GM12873 (cell line): ENCODE measurements around the gene NUDT14.

Source experiments
- TF ChIP-seq, protein P1 (sequence below): IDR thresholded peaks from 2 replicates; pipeline ENCODE4 v1.5.1; 2012; ENCODE audit warnings: low read depth, mild to moderate bottlenecking, moderate library complexity, low read length, control low read depth; ENCODE audit not compliant: insufficient read depth; ENCODE audit errors: missing control alignments

NUDT14 gene

DNA sequence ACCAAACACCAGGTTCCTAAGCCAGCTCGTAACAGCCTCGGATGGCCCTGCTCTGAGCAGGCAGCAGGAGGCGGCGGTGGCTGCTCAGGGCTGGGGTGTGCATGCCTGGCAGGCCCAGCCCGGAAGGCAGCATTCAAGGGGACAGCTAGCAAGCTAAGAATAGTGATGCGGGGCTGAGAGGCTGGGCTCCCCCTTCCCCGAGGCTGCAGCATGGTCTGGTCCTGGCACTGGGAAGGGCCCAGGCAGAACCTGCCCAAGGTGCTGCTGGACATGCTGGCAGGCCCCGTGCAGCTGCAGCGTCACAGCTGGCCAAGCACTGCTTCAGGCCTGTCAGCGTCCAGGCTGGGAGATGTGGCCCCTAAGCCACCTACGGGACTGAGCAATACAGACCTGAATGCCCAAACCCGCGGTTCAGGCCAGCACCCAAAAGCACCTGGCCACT is 26.4 kb upstream of the NUDT14 start:
- TF ChIP-seq, protein P1, sequence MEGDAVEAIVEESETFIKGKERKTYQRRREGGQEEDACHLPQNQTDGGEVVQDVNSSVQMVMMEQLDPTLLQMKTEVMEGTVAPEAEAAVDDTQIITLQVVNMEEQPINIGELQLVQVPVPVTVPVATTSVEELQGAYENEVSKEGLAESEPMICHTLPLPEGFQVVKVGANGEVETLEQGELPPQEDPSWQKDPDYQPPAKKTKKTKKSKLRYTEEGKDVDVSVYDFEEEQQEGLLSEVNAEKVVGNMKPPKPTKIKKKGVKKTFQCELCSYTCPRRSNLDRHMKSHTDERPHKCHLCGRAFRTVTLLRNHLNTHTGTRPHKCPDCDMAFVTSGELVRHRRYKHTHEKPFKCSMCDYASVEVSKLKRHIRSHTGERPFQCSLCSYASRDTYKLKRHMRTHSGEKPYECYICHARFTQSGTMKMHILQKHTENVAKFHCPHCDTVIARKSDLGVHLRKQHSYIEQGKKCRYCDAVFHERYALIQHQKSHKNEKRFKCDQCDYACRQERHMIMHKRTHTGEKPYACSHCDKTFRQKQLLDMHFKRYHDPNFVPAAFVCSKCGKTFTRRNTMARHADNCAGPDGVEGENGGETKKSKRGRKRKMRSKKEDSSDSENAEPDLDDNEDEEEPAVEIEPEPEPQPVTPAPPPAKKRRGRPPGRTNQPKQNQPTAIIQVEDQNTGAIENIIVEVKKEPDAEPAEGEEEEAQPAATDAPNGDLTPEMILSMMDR, result no peak

DNA sequence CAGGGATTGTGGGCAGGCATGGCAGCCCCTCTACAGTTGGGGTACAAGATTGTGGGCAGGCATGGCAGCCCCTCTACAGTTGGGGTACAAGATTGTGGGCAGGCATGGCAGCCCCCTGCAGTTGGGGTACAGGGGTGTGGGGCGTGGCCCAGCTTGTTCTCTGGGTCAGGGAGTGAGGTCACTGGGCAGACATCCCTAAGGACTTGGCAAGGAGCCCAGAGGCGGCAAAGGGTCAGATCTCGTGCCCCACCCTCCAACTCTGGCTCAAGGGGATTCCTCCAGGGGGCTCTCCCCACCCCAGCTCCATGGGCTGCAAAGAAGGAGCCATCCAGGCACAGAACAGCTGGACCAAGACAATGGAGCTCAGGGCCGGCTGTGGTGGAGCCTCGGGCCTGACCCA is 25.8 kb upstream of the NUDT14 start:
- TF ChIP-seq, protein P1, result no peak

DNA sequence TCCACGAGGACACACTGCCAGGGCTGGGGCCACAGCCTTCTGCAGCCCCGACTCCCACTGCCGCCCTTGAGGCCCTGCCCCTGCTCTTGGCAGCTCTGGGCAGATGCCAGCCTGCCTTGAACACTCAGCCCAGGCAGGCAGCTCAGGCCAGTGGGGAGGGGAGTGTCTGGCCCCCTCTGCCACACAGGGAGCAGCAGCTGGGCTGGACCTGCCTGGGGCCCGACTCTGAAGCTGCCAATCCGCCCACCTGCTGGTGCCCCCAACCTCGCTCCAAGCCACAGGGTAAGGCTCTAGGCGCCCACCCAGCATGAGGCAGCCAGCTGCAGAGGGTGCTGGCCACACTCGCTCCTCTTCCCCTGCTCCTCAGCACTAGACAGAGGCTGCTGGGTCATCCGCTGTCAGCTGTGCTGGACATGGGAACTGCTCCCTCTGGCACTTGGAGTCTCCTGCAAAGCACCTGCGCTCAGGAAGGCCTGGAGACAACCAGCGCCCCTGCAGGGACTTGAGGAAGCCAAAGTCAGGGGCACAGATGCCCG is 24.6 kb upstream of the NUDT14 start:
- TF ChIP-seq, protein P1, result no peak

DNA sequence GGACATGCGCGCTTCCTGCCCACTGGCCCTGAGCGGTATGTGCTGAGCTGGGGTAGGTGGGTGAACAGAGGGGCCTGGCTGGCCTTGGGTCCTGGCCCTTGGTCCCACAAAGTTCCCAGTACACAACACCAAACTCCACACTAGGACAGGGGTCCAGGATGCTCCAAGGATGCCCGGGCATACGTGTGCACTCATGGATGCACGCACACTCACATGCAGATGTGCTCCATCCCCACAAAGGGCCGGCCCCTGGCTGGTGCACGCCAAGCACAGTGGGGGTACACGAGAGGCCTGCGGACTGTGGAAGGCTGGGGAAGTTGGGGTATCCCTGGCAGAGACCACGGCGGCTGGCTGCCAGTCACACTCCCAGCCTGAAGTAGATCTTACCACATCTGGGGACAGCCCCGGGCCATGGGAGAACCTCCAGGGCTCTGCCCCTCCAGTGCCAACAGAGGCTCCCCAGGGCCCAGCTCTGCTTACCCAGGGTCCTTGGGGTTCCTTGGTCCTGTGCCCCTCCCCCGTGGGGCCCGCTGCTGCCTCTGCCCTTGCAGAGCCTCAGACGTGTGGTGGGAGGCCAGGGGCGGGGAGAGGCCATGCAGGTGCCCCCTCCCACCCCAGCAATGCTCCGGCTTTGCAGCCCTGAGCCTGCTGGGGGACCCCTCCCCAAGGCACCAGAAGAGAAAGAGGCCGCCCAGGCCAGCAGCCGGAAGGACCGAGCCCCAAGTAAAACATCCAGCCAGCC is 24.0 kb upstream of the NUDT14 start:
- TF ChIP-seq, protein P1, result no peak

DNA sequence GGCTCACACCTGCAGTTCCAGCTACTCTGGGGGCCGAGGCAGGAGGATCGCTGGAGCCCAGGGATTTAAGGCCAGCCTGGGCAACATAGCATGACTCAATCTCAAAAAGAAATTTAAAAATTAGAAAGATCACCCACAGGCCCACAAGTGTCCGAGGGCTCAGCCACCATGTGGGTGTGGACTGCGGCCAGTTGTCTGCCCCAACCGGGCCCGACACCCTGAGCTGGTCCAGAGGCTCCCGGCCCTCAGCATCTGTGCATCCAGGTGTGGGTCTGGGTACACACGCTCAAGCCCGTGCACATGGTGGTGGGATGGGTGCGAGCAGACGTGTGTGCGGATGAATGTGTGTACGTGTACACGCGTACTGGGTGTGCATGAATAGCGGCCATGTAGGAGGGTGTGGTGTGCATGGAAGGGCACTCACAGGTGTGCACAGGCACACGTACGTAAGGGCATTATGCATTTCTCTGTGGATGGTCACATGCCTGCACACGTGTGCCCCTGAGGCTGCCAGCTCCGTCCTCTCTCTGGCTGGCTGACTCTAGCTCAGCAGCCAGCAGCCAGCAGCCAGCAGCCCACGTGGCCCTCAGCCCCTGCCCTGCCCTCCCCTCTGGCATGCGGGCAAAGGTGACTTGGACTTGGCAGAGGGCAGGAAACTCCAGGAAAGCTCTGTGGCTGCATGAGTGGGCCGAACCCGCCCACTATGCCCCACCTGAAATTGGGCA is 23.3 kb upstream of the NUDT14 start:
- TF ChIP-seq, protein P1, result no peak

DNA sequence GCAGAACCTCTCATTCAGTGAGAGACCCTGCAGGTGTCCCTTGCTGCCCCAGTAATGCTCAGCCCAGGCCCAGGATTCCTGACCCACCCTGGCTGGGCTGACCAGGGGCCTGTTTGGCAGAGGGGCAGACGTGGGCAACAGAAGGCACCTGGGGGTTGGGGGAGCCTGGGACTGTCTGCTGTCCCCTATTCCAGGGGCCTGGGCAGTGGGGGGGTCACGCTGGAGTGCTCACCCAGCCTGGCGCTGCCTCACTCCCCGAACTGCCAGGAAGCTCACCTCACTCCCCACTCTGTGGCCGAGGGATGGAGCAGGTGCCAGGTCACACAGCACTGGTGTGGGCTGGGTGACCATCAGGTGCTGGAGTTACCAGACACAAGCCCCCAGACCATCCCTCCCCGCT is 22.6 kb upstream of the NUDT14 start:
- TF ChIP-seq, protein P1, result no peak

DNA sequence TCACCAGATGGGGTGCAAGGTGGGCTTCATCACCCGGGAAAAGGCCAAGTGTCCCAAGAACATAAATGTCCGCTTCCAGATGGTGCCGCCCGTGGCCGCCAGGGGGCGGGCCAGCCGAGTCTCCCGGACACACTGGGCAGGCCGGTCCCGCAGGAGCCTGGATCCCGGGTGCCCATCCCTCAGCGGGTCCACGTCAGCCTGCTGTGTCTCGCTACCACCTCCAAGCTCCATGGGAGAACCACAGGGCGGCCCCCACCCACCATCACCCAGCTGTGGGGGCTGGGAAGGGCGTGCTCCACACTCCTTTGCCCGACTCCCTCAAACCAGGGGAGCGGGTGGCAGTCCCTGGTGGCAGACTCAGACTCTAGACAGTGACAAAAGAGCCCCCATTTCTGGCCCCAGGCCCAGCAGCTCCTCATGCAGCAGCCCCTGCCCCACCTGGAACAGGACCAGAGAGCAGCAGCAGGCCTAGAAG is 22.0 kb upstream of the NUDT14 start:
- TF ChIP-seq, protein P1, result peak; percentile 85
